Measurements from ENCODE around the gene GNG12. TPM values are rescaled to one million over a fixed set of nuclear protein-coding genes. Genes with fewer than 3 reads are reported as not detected.

Gene GNG12
- total RNA-seq, 1 experiment from 2014 or later, result 23.7 TPM

GRCh38 chr1:67818162-67818561 is 15.1 kb downstream of the GNG12 start (continued):
- TF ChIP-seq ARID4B (CRISPR knock-in tag; IDR thresholded peaks at IDR 0.05; ENCODE audit: borderline replicate concordance), result no peak
- TF ChIP-seq IRF1 (CRISPR knock-in tag; IDR thresholded peaks at IDR 0.05), result no peak
- no peak for TF ChIP-seq HMGA2 (CRISPR knock-in tag; IDR thresholded peaks at IDR 0.05)
- no peak for TF ChIP-seq TEAD4 (CRISPR knock-in tag; IDR thresholded peaks at IDR 0.05)
- no peak for TF ChIP-seq ZNF138 (CRISPR knock-in tag; conservative IDR thresholded peaks at IDR 0.05)

GRCh38 chr1:67817319-67817718 is 15.9 kb downstream of the GNG12 start:
- peaks cover 7% of the 10 kb centered on the region for H3K36me3 Mint-ChIP-seq
- no peaks in the 10 kb centered on the region for H3K27me3 Mint-ChIP-seq (ENCODE audit: low read depth)
- ChIA-PET CTCF (no interaction called here), POLR2A (no interaction called here)
- H3K27ac Mint-ChIP-seq, result no peak overlapping the region
- H3K9me3 Mint-ChIP-seq, result peaks cover 10% of the 10 kb centered on the region
- peaks cover 55% of the 10 kb centered on the region for H3K4me1 Mint-ChIP-seq
- DNase-seq (ENCODE audit: low spot score), result no peak
- no peak for ATAC-seq
- TF ChIP-seq ZBTB43 (CRISPR knock-in tag; IDR thresholded peaks at IDR 0.05) (no peak), USF2 (CRISPR knock-in tag; IDR thresholded peaks at IDR 0.05) (no peak), ZNF416 (CRISPR knock-in tag; IDR thresholded peaks at IDR 0.05) (no peak), ZNF281 (CRISPR knock-in tag; IDR thresholded peaks at IDR 0.05) (no peak), ZBTB21 (CRISPR knock-in tag; IDR thresholded peaks at IDR 0.05; ENCODE audit: borderline replicate concordance) (no peak)
- H3K4me3 Mint-ChIP-seq, result no peak overlapping the region

- Mint-ChIP-seq H3K27ac (no peak overlapping the region), H3K4me3 (no peak overlapping the region), H3K36me3 (peaks cover 7% of the 10 kb centered on the region), H3K27me3 (ENCODE audit: low read depth) (no peaks in the 10 kb centered on the region), H3K4me1 (peaks cover 48% of the 10 kb centered on the region), H3K9me3 (peaks cover 10% of the 10 kb centered on the region)
- POLR2A ChIA-PET, result no interaction called here
- DNase-seq (ENCODE audit: low spot score) (no peak), ATAC-seq (no peak)
- CTCF ChIA-PET, result no interaction called here
- TF ChIP-seq ZNF416 (CRISPR knock-in tag; IDR thresholded peaks at IDR 0.05), result no peak
- TF ChIP-seq JUN (CRISPR knock-in tag; IDR thresholded peaks at IDR 0.05), result no peak
- no peak for TF ChIP-seq ZSCAN18 (CRISPR knock-in tag; IDR thresholded peaks at IDR 0.05)
- TF ChIP-seq ZNF232 (CRISPR knock-in tag; IDR thresholded peaks at IDR 0.05), result no peak
- TF ChIP-seq E2F5 (CRISPR knock-in tag; IDR thresholded peaks at IDR 0.05), result no peak
- no peak for TF ChIP-seq ZNF512 (CRISPR knock-in tag; IDR thresholded peaks at IDR 0.05; ENCODE audit: borderline replicate concordance)
- TF ChIP-seq NFE2L1 (CRISPR knock-in tag; IDR thresholded peaks at IDR 0.05), result no peak
- TF ChIP-seq IRF2 (CRISPR knock-in tag; IDR thresholded peaks at IDR 0.05; ENCODE audit: borderline replicate concordance, low read depth), result no peak
- TF ChIP-seq ETV6 (CRISPR knock-in tag; IDR thresholded peaks at IDR 0.05), result no peak
Observed at GRCh38 chr1:67816506-67816905, 16.8 kb downstream of the GNG12 start.
